EH (cell line): ENCODE data around the gene ZC3H8.

Experiments
- DNase-seq: peaks from one replicate; pipeline ENCODE4 v3.0.0-alpha.2; 2015; ENCODE audit warnings: low read depth

ZC3H8 gene

GRCh38 chr2:112195167-112195766 is 59.6 kb downstream of the ZC3H8 start:
- DNase-seq, result no peak

- no peak for DNase-seq
These were observed 60.4 kb downstream of the ZC3H8 start for GRCh38 chr2:112194482-112194881.

GRCh38 chr2:112194028-112194427 is 60.8 kb downstream of the ZC3H8 start:
- DNase-seq, result no peak

- DNase-seq, result no peak
These were observed 65.8 kb downstream of the ZC3H8 start for GRCh38 chr2:112189001-112189556.

- no peak for DNase-seq
These were observed 66.8 kb downstream of the ZC3H8 start for GRCh38 chr2:112187805-112188596.

GRCh38 chr2:112187046-112187715 is 67.7 kb downstream of the ZC3H8 start:
- DNase-seq, result no peak

- no peak for DNase-seq
These were observed 69.7 kb downstream of the ZC3H8 start for GRCh38 chr2:112185131-112185530.

- DNase-seq, result no peak
These were observed 70.7 kb downstream of the ZC3H8 start for GRCh38 chr2:112184121-112184520.

GRCh38 chr2:112183327-112184025 is 71.4 kb downstream of the ZC3H8 start:
- no peak for DNase-seq

- DNase-seq, result no peak
These were observed 72.2 kb downstream of the ZC3H8 start for GRCh38 chr2:112182581-112183034.

- no peak for DNase-seq
These were observed 73.1 kb downstream of the ZC3H8 start for GRCh38 chr2:112181571-112182290.

- DNase-seq, result no peak
These were observed 78.8 kb downstream of the ZC3H8 start for GRCh38 chr2:112175958-112176573.

GRCh38 chr2:112175333-112175732 is 79.5 kb downstream of the ZC3H8 start:
- no peak for DNase-seq

GRCh38 chr2:112174383-112174782 is 80.5 kb downstream of the ZC3H8 start:
- no peak for DNase-seq

- DNase-seq, result no peak
These were observed 81.1 kb downstream of the ZC3H8 start for GRCh38 chr2:112173646-112174319.

GRCh38 chr2:112170495-112170894 is 84.3 kb downstream of the ZC3H8 start:
- DNase-seq, result no peak

- DNase-seq, result peak; percentile 24
These were observed 86.3 kb downstream of the ZC3H8 start for GRCh38 chr2:112168422-112169124.

GRCh38 chr2:112166806-112167499 is 87.9 kb downstream of the ZC3H8 start:
- DNase-seq, result no peak

- no peak for DNase-seq
These were observed 89.5 kb downstream of the ZC3H8 start for GRCh38 chr2:112165296-112165695.
